Esophagus squamous epithelium (tissue), 4 donors: ENCODE measurements around the gene CHAF1B.

Experiments
- POLR2A ChIP-seq, 4 donors: fragments of 450-650 bp; IDR thresholded peaks; one replicate each; pipeline ENCODE4 v1.6.1; 2017; ENCODE audit warnings: antibody characterized with exemption in 4 of 4, mild to moderate bottlenecking in 4 of 4, moderate library complexity in 3 of 4
- TF ChIP-seq, protein P1 (sequence below), 6 experiments: fragments of 450-650 bp in 4 of 6; fragments of 200-600 bp in 2 of 6; sonication (generic) in 2 of 6; IDR thresholded peaks; one replicate each; pipeline ENCODE4 v1.5.1; 2016 to 2019; ENCODE audit warnings: antibody characterized with exemption in 6 of 6, mild to moderate bottlenecking in 4 of 6, moderate library complexity in 4 of 6

DNA sequence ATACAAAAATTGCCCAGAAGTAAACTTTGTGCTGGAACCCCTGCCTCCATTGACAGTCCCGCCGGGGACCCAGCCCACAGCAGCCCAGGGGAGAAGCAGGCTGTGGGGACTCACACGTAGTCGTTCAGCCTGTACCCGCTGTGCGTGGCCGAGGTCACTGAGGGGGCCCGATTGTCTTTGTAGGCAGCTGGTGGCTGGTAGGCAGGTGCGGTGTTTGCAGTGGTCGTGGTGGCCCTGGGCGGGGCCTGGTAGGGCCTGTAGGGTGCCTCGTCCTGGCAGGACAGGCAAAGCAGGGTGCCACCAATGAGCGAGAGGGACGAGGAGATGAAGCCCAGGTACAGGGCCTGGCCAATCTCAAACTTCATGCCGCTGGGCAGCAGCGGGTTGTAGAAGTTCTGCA is 75.7 kb downstream of the CHAF1B start:
- TF ChIP-seq, protein P1, sequence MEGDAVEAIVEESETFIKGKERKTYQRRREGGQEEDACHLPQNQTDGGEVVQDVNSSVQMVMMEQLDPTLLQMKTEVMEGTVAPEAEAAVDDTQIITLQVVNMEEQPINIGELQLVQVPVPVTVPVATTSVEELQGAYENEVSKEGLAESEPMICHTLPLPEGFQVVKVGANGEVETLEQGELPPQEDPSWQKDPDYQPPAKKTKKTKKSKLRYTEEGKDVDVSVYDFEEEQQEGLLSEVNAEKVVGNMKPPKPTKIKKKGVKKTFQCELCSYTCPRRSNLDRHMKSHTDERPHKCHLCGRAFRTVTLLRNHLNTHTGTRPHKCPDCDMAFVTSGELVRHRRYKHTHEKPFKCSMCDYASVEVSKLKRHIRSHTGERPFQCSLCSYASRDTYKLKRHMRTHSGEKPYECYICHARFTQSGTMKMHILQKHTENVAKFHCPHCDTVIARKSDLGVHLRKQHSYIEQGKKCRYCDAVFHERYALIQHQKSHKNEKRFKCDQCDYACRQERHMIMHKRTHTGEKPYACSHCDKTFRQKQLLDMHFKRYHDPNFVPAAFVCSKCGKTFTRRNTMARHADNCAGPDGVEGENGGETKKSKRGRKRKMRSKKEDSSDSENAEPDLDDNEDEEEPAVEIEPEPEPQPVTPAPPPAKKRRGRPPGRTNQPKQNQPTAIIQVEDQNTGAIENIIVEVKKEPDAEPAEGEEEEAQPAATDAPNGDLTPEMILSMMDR (IDR thresholded peaks at IDR 0.05) = no peak
- TF ChIP-seq POLR2A (IDR thresholded peaks at IDR 0.05) = no peak
